ENCODE measurements around the gene PAK1.

The PAK1 gene

GRCh38 chr11:77397631-77398030, 76.3 kb downstream of the PAK1 start:
- DNase-seq (ENCODE audit: low read depth in 1 of 2, low spot score in 1 of 2): no peak
- TF ChIP-seq CTCF (IDR thresholded peaks at IDR 0.05; ENCODE audit: insufficient read depth, low read length) (no peak), SPI1 (IDR thresholded peaks at IDR 0.05; ENCODE audit: borderline replicate concordance, low read depth) (no peak), POLR2AphosphoS5 (IDR thresholded peaks at IDR 0.05; ENCODE audit: low read depth) (no peak), GABPA (IDR thresholded peaks at IDR 0.05; ENCODE audit: low read depth) (no peak), REST (IDR thresholded peaks at IDR 0.05; ENCODE audit: insufficient replicate concordance, low read depth) (no peak)
- no peaks in the 10 kb centered on the region for H3K27me3 ChIP-seq (ENCODE audit: insufficient read depth, poor library complexity, severe bottlenecking)

GRCh38 chr11:77396911-77397310, 77.0 kb downstream of the PAK1 start:
- no peak for DNase-seq (ENCODE audit: low read depth in 1 of 2, low spot score in 1 of 2)
- no peak overlapping the region for H3K27ac ChIP-seq (replicated peaks)

More at GRCh38 chr11:77397631-77398030, 76.3 kb downstream of the PAK1 start:
- Histone ChIP-seq H3K4me3 (replicated peaks; ENCODE audit: insufficient read depth, low read length) (no peak overlapping the region), H3K27ac (replicated peaks) (no peak overlapping the region)

GRCh38 chr11:77396305-77396704, 77.6 kb downstream of the PAK1 start:
- H3K4me3 ChIP-seq (replicated peaks; ENCODE audit: insufficient read depth, low read length): no peak overlapping the region
- TF ChIP-seq GABPA (IDR thresholded peaks at IDR 0.05; ENCODE audit: low read depth): no peak
- TF ChIP-seq POLR2AphosphoS5 (IDR thresholded peaks at IDR 0.05; ENCODE audit: low read depth): no peak
- no peak for TF ChIP-seq SPI1 (IDR thresholded peaks at IDR 0.05; ENCODE audit: borderline replicate concordance, low read depth)
- TF ChIP-seq REST (IDR thresholded peaks at IDR 0.05; ENCODE audit: insufficient replicate concordance, low read depth): no peak
- no peak for TF ChIP-seq CTCF (IDR thresholded peaks at IDR 0.05; ENCODE audit: insufficient read depth, low read length)
- no peak for DNase-seq (ENCODE audit: low read depth in 1 of 2, low spot score in 1 of 2)
- no peak overlapping the region for H3K27ac ChIP-seq (replicated peaks)
- H3K27me3 ChIP-seq (ENCODE audit: insufficient read depth, poor library complexity, severe bottlenecking): no peaks in the 10 kb centered on the region

More at GRCh38 chr11:77396911-77397310, 77.0 kb downstream of the PAK1 start:
- H3K4me3 ChIP-seq (replicated peaks; ENCODE audit: insufficient read depth, low read length): no peak overlapping the region
- TF ChIP-seq CTCF (IDR thresholded peaks at IDR 0.05; ENCODE audit: insufficient read depth, low read length): no peak
- TF ChIP-seq POLR2AphosphoS5 (IDR thresholded peaks at IDR 0.05; ENCODE audit: low read depth): no peak
- no peak for TF ChIP-seq GABPA (IDR thresholded peaks at IDR 0.05; ENCODE audit: low read depth)
- no peak for TF ChIP-seq SPI1 (IDR thresholded peaks at IDR 0.05; ENCODE audit: borderline replicate concordance, low read depth)
- TF ChIP-seq REST (IDR thresholded peaks at IDR 0.05; ENCODE audit: insufficient replicate concordance, low read depth): no peak
- H3K27me3 ChIP-seq (ENCODE audit: insufficient read depth, poor library complexity, severe bottlenecking): no peaks in the 10 kb centered on the region
